K562 (cell line): ENCODE data around the gene KANK2. TPM values are rescaled to one million over a fixed set of nuclear protein-coding genes. Genes with fewer than 3 reads are reported as not detected.

Experiments used
- BHLHE40 ChIP-seq: IDR thresholded peaks from 2 replicates; pipeline ENCODE4 v1.6.1; 2011; ENCODE audit warnings: low read length, improper control_type of control experiment
- BMI1 ChIP-seq: fragments of 150-350 bp; IDR thresholded peaks from 2 replicates; pipeline ENCODE4 v1.6.1; 2014; ENCODE audit warnings: low read length
- C11orf30 ChIP-seq: fragments of 450-650 bp; IDR thresholded peaks from 2 replicates; pipeline ENCODE4 v1.6.1; 2016; ENCODE audit warnings: low read depth, mild to moderate bottlenecking
- ELF1 ChIP-seq: fragments of 200-800 bp; sonication (Bioruptor generic); IDR thresholded peaks from 2 replicates; pipeline ENCODE4 v1.6.1; 2016; ENCODE audit warnings: missing genetic modification characterization, missing compliant biosample characterization
- FOS ChIP-seq: IDR thresholded peaks from 3 replicates; pipeline ENCODE4 v1.6.1; 2011; ENCODE audit not compliant: insufficient read length; ENCODE audit errors: extremely low read depth
- FOSL1 ChIP-seq: fragments of 200-800 bp; sonication (Bioruptor generic); conservative IDR thresholded peaks from 2 replicates; pipeline ENCODE4 v1.6.1; 2016; ENCODE audit warnings: missing genetic modification characterization, missing compliant biosample characterization
- FOXJ3 ChIP-seq: sonication (generic); formaldehyde crosslinking; IDR thresholded peaks from 2 replicates; pipeline ENCODE4 v1.4.0; 2020; ENCODE audit warnings: mild to moderate bottlenecking, missing genetic modification reagents
- FOXM1 ChIP-seq, 2 experiments: fragments of 450-650 bp in 1 of 2; sonication (generic) in 1 of 2; formaldehyde crosslinking in 1 of 2; IDR thresholded peaks; 2 replicates each; pipeline versions ENCODE4 v1.6.1 to v1.9.0; 2017 to 2022; ENCODE audit warnings: low read depth in 2 of 2, mild to moderate bottlenecking in 2 of 2, missing genetic modification reagents in 1 of 2, moderate library complexity in 1 of 2
- HMGN3 ChIP-seq: IDR thresholded peaks from 2 replicates; pipeline ENCODE4 v1.6.1; 2011; ENCODE audit warnings: borderline replicate concordance, low read depth, mild to moderate bottlenecking, mixed read lengths, low read length; ENCODE audit not compliant: insufficient read length; ENCODE audit errors: extremely low read depth
- MAFF ChIP-seq: IDR thresholded peaks from 2 replicates; pipeline ENCODE4 v1.6.1; 2012; ENCODE audit warnings: low read length, improper control_type of control experiment
- MBD2 ChIP-seq: sonication (generic); IDR thresholded peaks from 2 replicates; pipeline ENCODE4 v1.6.1; 2016; ENCODE audit warnings: low read depth, borderline replicate concordance
- MCM5 ChIP-seq: fragments of 450-650 bp; IDR thresholded peaks from 2 replicates; pipeline ENCODE4 v1.6.1; 2016; ENCODE audit warnings: low read depth
- POLR2A ChIP-seq: fragments of 450-650 bp; conservative IDR thresholded peaks from 2 replicates; pipeline ENCODE4 v1.6.1; 2016
- POLR2G ChIP-seq: fragments of 200-400 bp; formaldehyde crosslinking; IDR thresholded peaks from 2 replicates; pipeline ENCODE4 v1.6.1; 2017; ENCODE audit warnings: low read depth, mild to moderate bottlenecking, antibody characterized with exemption, low read length, moderate library complexity
- SMAD2 ChIP-seq: fragments of 150-350 bp; IDR thresholded peaks from 2 replicates; pipeline ENCODE4 v1.6.1; 2014; ENCODE audit warnings: low read depth, mild to moderate bottlenecking, low read length
- SMARCA5 ChIP-seq: fragments of 450-650 bp; IDR thresholded peaks from 2 replicates; pipeline ENCODE4 v1.6.1; 2016
- XRCC4 ChIP-seq: IDR thresholded peaks from one replicate; pipeline ENCODE4 v1.6.1; 2011; ENCODE audit not compliant: insufficient read depth, insufficient read length; ENCODE audit errors: extremely low read depth
- ZEB2 ChIP-seq: fragments of 450-650 bp; IDR thresholded peaks from 2 replicates; pipeline ENCODE4 v1.6.1; 2016
- ZNF224 ChIP-seq: sonication (generic); formaldehyde crosslinking; IDR thresholded peaks from 2 replicates; pipeline ENCODE4 v1.8.0; 2022; ENCODE audit warnings: mild to moderate bottlenecking, missing genetic modification reagents
- ZNF561 ChIP-seq: fragments of 450-650 bp; formaldehyde crosslinking; conservative IDR thresholded peaks from 2 replicates; pipeline ENCODE4 v1.4.0; 2020; ENCODE audit warnings: mild to moderate bottlenecking, moderate library complexity
- polyA plus RNA-seq, 8 experiments: library from polyadenylated mRNA; depleted of rRNA in 4 of 8; stranded (reverse) in 5 of 8; unstranded in 3 of 8; fragments of >200 nt; fragmentation: Nextera tagmentation in 2 of 8; fragmentation: Illumina TruSeq in 1 of 8; extraction: Ambion mirVana in 2 of 8; extraction: Trizol in 1 of 8; gene quantifications; 2 replicates each; pipeline versions ENCODE4 v1.2.1 to v1.2.3, GENCODE V29; 2011 to 2014; ENCODE audit warnings: inconsistent platforms in 1 of 8, missing spikeins in 1 of 8
- total RNA-seq, 7 experiments: library from RNA; depleted of rRNA in 6 of 7; stranded (reverse); fragments of >200 nt in 6 of 7; fragmentation: Illumina TruSeq in 2 of 7; extraction: Trizol in 2 of 7; gene quantifications; 2 replicates each; pipeline versions ENCODE4 v1.2.1 to v1.2.3, GENCODE V29; 2011 to 2021; ENCODE audit warnings: low replicate concordance in 1 of 7
- TF ChIP-seq, protein P1 (sequence below), 2 experiments: fragments of 450-650 bp in 1 of 2; sonication (generic) in 1 of 2; formaldehyde crosslinking in 1 of 2; IDR thresholded peaks in 1 of 2; conservative IDR thresholded peaks in 1 of 2; 2 replicates each; pipeline versions ENCODE4 v1.6.1 to v1.8.1; 2016 to 2023; ENCODE audit warnings: mild to moderate bottlenecking in 2 of 2, moderate library complexity in 2 of 2, inconsistent platforms in 1 of 2, missing genetic modification reagents in 1 of 2
- TF ChIP-seq, protein P2 (sequence below), 2 experiments: fragments of 450-650 bp; IDR thresholded peaks; 2 replicates each; pipeline ENCODE4 v1.6.1; 2016
- TF ChIP-seq, protein P3 (sequence below): conservative IDR thresholded peaks from 2 replicates; pipeline ENCODE4 v1.6.1; 2011; ENCODE audit warnings: low read depth, mild to moderate bottlenecking, low read length; ENCODE audit not compliant: control insufficient read depth
- TF ChIP-seq, protein P4 (sequence below): fragments of 250-450 bp; sonication (Bioruptor Pico); IDR thresholded peaks from 2 replicates; pipeline ENCODE4 v1.5.0; 2021; ENCODE audit warnings: mild to moderate bottlenecking, borderline replicate concordance

KANK2 gene
- total and polyA plus RNA-seq, 9 of the 15 experiments (the other 6 are each of a cell fraction or from before 2014, with no cell fraction given) = 4.4 to 47.8 (median 21.3) TPM

DNA sequence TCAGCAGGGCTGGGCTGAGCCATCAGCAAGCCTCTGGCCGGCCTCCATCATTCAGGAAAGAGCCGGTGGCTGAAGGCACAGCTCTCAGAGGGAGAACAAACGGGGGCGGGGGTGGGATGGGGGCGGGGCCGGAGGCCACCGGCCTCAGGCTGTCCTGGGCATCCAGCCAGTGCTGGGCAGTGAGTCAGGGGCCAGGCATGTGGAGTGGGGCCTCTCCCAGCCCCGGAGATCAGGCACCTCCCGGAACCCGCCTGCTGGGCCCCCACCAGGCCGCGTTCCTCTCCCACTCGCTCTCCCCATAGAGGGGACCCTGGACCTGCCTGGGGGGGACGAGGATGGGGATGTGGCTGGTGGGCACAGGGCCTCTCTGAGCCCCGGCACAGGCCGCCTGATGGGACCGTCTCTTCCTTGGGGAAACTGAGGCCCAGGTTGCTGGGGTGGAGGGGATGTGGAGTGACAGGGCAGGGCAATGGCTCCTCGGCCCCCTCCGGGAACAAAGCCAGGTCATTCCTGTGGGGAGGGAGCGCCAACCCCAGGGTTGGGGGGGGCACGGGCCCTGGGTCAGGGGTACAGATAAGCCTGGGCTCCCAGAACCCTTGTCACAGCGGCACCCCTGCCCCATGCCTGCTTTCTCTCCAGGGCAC, 54.7 kb downstream of the KANK2 start (continued):
- 0 out of 2 replicates have a peak, but pooled peaks have one; percentile 26 for TF ChIP-seq MBD2
- no peak for TF ChIP-seq ZEB2
- no peak for TF ChIP-seq ELF1 (tag)
- TF ChIP-seq, protein P1, sequence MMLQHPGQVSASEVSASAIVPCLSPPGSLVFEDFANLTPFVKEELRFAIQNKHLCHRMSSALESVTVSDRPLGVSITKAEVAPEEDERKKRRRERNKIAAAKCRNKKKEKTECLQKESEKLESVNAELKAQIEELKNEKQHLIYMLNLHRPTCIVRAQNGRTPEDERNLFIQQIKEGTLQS (IDR thresholded peaks at IDR 0.05) = peak; percentile 61
- TF ChIP-seq, protein P1 (CRISPR knock-in tag; conservative IDR thresholded peaks at IDR 0.05) = no peak
- no peak for TF ChIP-seq ZNF224 (CRISPR knock-in tag)
- TF ChIP-seq POLR2G = peak; percentile 84
- peak; percentile 4 for TF ChIP-seq FOS
- TF ChIP-seq BMI1 = no peak
- TF ChIP-seq XRCC4 = no peak
- peak; percentile 89 for TF ChIP-seq FOSL1 (tag)
- TF ChIP-seq MAFF = no peak
- TF ChIP-seq BHLHE40 = no peak
- no peak for TF ChIP-seq C11orf30
- TF ChIP-seq POLR2A = 0 out of 2 replicates have a peak, but pooled peaks have one; percentile 46
- TF ChIP-seq FOXM1 (IDR thresholded peaks at IDR 0.05; ENCODE audit: low read depth) = no peak
- TF ChIP-seq FOXM1 (CRISPR knock-in tag; IDR thresholded peaks at IDR 0.05; ENCODE audit: low read depth) = no peak
- no peak for TF ChIP-seq FOXJ3 (CRISPR knock-in tag)
- TF ChIP-seq SMARCA5 = no peak; the same call in 1 of the 2 replicates
- TF ChIP-seq ZNF561 (CRISPR knock-in tag) = 0 out of 2 replicates have a peak, but pooled peaks have one; percentile 51
- TF ChIP-seq, protein P2, sequence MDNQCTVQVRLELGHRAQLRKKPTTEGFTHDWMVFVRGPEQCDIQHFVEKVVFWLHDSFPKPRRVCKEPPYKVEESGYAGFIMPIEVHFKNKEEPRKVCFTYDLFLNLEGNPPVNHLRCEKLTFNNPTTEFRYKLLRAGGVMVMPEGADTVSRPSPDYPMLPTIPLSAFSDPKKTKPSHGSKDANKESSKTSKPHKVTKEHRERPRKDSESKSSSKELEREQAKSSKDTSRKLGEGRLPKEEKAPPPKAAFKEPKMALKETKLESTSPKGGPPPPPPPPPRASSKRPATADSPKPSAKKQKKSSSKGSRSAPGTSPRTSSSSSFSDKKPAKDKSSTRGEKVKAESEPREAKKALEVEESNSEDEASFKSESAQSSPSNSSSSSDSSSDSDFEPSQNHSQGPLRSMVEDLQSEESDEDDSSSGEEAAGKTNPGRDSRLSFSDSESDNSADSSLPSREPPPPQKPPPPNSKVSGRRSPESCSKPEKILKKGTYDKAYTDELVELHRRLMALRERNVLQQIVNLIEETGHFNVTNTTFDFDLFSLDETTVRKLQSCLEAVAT (IDR thresholded peaks at IDR 0.05) = no peak
- TF ChIP-seq, protein P3, sequence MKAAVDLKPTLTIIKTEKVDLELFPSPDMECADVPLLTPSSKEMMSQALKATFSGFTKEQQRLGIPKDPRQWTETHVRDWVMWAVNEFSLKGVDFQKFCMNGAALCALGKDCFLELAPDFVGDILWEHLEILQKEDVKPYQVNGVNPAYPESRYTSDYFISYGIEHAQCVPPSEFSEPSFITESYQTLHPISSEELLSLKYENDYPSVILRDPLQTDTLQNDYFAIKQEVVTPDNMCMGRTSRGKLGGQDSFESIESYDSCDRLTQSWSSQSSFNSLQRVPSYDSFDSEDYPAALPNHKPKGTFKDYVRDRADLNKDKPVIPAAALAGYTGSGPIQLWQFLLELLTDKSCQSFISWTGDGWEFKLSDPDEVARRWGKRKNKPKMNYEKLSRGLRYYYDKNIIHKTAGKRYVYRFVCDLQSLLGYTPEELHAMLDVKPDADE = no peak
- TF ChIP-seq, protein P4, sequence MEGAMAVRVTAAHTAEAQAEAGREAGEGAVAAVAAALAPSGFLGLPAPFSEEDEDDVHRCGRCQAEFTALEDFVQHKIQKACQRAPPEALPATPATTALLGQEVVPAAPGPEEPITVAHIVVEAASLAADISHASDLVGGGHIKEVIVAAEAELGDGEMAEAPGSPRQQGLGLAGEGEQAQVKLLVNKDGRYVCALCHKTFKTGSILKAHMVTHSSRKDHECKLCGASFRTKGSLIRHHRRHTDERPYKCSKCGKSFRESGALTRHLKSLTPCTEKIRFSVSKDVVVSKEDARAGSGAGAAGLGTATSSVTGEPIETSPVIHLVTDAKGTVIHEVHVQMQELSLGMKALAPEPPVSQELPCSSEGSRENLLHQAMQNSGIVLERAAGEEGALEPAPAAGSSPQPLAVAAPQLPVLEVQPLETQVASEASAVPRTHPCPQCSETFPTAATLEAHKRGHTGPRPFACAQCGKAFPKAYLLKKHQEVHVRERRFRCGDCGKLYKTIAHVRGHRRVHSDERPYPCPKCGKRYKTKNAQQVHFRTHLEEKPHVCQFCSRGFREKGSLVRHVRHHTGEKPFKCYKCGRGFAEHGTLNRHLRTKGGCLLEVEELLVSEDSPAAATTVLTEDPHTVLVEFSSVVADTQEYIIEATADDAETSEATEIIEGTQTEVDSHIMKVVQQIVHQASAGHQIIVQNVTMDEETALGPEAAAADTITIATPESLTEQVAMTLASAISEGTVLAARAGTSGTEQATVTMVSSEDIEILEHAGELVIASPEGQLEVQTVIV = no peak
- TF ChIP-seq MCM5 = no peak
- no peak for TF ChIP-seq SMAD2
- peak; percentile 41 for TF ChIP-seq HMGN3
